HG03469 (cell line): ENCODE data around the gene APAF1.

Experiments used
- ATAC-seq: cut with Tn5 transposase; IDR thresholded peaks from one replicate; pipeline ENCODE4 v1.9.1; 2021; ENCODE audit warnings: mild to moderate bottlenecking, moderate library complexity, moderate number of reproducible peaks; ENCODE audit not compliant: unreplicated experiment

The APAF1 gene

GRCh38 chr12:98721204-98721702, 76.2 kb downstream of the APAF1 start:
- ATAC-seq, result no peak

GRCh38 chr12:98724384-98725155, 79.5 kb downstream of the APAF1 start:
- ATAC-seq, result no peak

GRCh38 chr12:98725476-98726247, 80.6 kb downstream of the APAF1 start:
- ATAC-seq, result peak; percentile 73

- no peak for ATAC-seq
Measured at GRCh38 chr12:98727196-98727595, 82.1 kb downstream of the APAF1 start.

DNA sequence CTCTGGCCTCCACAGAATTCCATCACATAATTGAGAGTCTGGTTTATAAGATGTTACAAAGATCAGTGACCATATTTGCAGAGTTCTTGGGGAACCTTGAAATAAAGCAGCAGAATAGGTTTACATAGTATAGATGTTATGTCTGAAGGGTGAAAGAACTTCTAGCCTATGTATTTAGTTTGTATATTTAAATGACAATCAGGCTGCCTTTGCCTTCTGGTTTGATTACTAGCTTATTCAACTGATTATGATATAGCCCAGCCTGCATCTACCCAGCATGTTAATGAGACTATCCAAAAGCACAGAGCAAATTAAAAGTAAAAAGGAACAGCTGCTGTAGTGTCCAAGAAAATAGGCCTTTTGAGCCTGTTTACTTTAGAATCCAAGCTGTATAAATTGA, 85.3 kb downstream of the APAF1 start:
- no peak for ATAC-seq

- ATAC-seq, result no peak
Measured at GRCh38 chr12:98733667-98734350, 88.7 kb downstream of the APAF1 start.

DNA sequence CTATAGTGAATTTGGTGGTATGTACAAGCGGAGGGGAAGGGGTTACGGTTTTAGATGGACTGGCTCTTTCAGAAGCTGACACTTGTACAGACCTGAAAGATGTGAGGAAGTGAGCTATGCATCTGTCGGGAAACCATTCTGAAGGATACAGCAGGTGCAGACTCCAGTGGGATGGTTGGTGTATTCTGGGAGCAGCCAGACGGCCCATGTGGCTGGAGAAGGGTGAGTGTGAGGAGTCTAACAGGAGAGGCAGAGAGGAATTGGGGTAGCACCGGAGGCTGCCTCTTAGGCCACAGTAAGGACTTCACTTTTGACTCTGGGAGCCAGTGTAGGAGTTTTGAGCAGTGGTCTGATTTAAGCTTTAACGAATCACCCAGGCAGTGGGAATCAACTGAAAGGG, 90.7 kb downstream of the APAF1 start:
- no peak for ATAC-seq

GRCh38 chr12:98736352-98737321, 91.5 kb downstream of the APAF1 start:
- ATAC-seq, result no peak

GRCh38 chr12:98737322-98737712, 92.2 kb downstream of the APAF1 start:
- ATAC-seq, result no peak

GRCh38 chr12:98738002-98738401, 92.9 kb downstream of the APAF1 start:
- no peak for ATAC-seq

- no peak for ATAC-seq
Measured at GRCh38 chr12:98738539-98738938, 93.4 kb downstream of the APAF1 start.

- ATAC-seq, result no peak
Measured at GRCh38 chr12:98740751-98741150, 95.7 kb downstream of the APAF1 start.

GRCh38 chr12:98741196-98741555, 96.1 kb downstream of the APAF1 start:
- no peak for ATAC-seq

- no peak for ATAC-seq
Measured at GRCh38 chr12:98741556-98742265, 96.6 kb downstream of the APAF1 start.

GRCh38 chr12:98743362-98743953, 98.4 kb downstream of the APAF1 start:
- ATAC-seq, result no peak

DNA sequence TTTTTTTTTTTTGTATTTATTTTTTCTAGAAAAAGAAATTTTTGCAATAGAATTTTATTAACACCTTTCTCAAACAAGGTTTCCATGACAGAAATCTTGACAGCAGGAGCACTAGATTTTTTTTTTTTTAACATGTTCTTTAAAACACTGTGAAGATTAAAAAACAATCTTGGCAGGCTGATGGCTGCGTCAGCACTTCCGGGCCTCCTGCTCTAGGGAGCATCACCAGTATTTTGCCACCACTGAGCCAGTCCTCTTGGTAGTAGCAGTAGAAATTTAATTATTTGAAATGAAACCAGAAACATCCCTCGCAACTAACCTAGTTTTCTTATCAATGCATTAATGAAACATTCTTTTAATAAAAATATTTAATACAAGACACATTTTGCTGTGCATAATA, 99.6 kb downstream of the APAF1 start:
- ATAC-seq, result no peak

DNA sequence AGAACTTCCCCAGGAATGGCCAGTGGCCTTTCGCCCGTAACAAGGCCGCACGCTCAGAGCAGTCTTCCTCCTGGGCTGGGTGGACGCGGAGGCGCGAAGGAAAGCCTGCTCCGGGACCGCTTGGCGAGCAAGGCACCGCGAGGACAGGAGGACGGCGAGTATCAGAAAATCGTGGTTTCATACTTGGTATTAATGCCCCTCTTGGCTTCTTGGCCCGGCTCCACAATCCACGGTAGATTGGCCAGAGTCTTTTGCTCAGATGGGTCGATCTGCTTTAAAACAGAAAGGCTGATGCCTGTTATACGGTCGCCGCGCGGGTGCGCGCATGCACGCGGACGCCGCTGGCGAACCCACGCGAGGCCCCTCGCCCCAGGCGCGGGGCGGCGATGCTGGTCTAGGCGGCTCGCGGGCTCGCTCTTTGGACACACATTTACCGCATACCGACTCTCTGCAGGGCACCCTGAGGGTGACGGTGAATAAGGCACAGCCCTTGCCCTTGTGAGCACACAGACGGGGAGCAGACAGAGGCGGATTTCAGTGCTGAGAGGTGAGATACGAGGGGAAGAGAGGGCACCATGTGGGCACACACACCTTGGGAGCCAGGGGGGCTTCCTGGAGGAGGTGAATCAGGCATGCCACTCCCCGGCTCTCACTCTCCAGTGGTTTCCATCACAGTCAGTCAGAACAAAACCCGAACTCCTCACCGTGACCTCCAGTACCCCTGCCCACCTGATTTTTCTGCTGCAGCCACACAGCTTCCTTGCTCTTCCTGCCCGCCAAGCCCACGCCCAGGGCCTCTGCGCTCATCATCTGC, 100.7 kb downstream of the APAF1 start:
- ATAC-seq, result peak; percentile 36

- no peak for ATAC-seq
Measured at GRCh38 chr12:98748463-98748862, 103.4 kb downstream of the APAF1 start.

DNA sequence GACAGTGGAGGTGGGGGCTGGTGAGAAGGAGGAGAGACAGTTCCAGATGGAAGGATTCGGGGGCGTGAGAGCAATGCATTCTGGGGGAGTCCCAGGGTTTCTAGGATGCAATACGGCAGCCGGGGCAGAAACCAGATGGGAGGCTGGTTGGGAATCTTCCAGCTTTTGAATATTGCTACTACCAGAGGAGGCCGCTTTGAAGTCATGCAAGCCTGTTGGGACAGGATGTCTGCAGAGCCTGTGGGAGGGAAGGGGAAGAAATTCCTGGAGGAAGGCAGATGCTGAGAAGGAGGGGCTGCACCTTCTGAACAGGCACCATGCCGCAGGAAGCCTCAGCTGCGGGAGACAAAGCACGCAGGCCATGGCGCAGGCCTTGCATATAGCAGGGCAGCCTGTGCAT, 105.4 kb downstream of the APAF1 start:
- no peak for ATAC-seq
